Heart right ventricle (tissue), 16 donors: ENCODE data around the gene DIPK1A. TPM values are rescaled to one million over a fixed set of nuclear protein-coding genes. Genes with fewer than 3 reads are reported as not detected.

Experiments used
- ATAC-seq, 8 donors: fragments of 200-7000 bp; cut with Tn5 transposase; one replicate each; pipeline ENCODE4 v1.9.1; 2020; ENCODE audit warnings: mild to moderate bottlenecking in 8 of 8, moderate library complexity in 8 of 8, moderate number of reproducible peaks in 1 of 8
- DNase-seq, 2 donors: peaks; one replicate each; pipeline ENCODE4 v3.0.0-alpha.2; 2020
- H3K27ac ChIP-seq, 10 donors: fragments of 200-600 bp; sonication (generic) in 2 of 10; one replicate each; pipeline versions ENCODE4 v1.5.0 to v1.8.0; 2020 to 2022; ENCODE audit warnings: mild to moderate bottlenecking in 3 of 10
- H3K27me3 ChIP-seq, 7 donors: fragments of 200-600 bp; one replicate each; pipeline ENCODE4 v1.8.0; 2021 to 2022; ENCODE audit warnings: mild to moderate bottlenecking in 2 of 7
- H3K36me3 ChIP-seq, 9 donors: fragments of 200-600 bp; sonication (generic) in 1 of 9; one replicate each; pipeline versions ENCODE4 v1.5.0 to v1.8.0; 2020 to 2022; ENCODE audit warnings: mild to moderate bottlenecking in 2 of 9
- H3K4me1 ChIP-seq, 9 donors: fragments of 200-600 bp; sonication (generic) in 1 of 9; one replicate each; pipeline versions ENCODE4 v1.5.0 to v1.8.0; 2020 to 2022; ENCODE audit warnings: mild to moderate bottlenecking in 4 of 9
- H3K4me3 ChIP-seq, 10 donors: fragments of 200-600 bp; sonication (generic) in 2 of 10; one replicate each; pipeline versions ENCODE4 v1.5.0 to v1.8.0; 2020 to 2022; ENCODE audit warnings: mild to moderate bottlenecking in 7 of 10, moderate library complexity in 2 of 10
- H3K9me3 ChIP-seq, 11 donors: fragments of 200-600 bp in 10 of 11; sonication (generic) in 2 of 11; one replicate each; pipeline versions ENCODE4 v1.5.0 to v1.8.0; 2013 to 2022; ENCODE audit warnings: mild to moderate bottlenecking in 2 of 11, control low read depth in 1 of 11, moderate library complexity in 1 of 11
- CTCF ChIP-seq, 9 donors: fragments of 200-600 bp; sonication (generic) in 2 of 9; IDR thresholded peaks; one replicate each; pipeline versions ENCODE4 v1.5.0 to v1.8.0; 2021 to 2022; ENCODE audit warnings: antibody characterized with exemption in 9 of 9, mild to moderate bottlenecking in 5 of 9, moderate library complexity in 1 of 9
- WGBS, 2 donors: extraction: QIAGEN DNeasy Blood & Tissue Kit; methylation state at CpG; one replicate each; pipeline ENCODE4 v1.1.7; 2013; ENCODE audit warnings: inconsistent platforms in 1 of 2; 5-methylcytosine and 5-hydroxymethylcytosine counted together
- intact Hi-C, 10 donors: fragments of 100-400 bp; cut with DNase I; formaldehyde crosslinking; loops; one replicate each; pipeline versions ENCODE4 v1.11.1 to v1.14.2; 2022
- polyA plus RNA-seq, 2 donors: library from polyadenylated mRNA; stranded (reverse); fragments of 200-250 nt; gene quantifications; one replicate each; pipeline ENCODE4 v1.2.3, GENCODE V29; 2013
- total RNA-seq, 10 donors: library from RNA; stranded (reverse); fragmentation: NEBNext Ultra II Directional in 3 of 10; extraction: Animal tissue kit (Norgen Biotek cat#: 25700) in 3 of 10; gene quantifications; one replicate each; pipeline versions ENCODE4 v1.2.1 to v1.2.4, GENCODE V29; 2021 to 2023
- donor health status: Arrhythmogenic right ventricular cardiomyopathy.
- donor health status: ischemic (EF 13 %, LVEDD 7.1; RV severe dilation, severe dysfunction).
- donor health status: healthy with polysubstance abuse.
- donor health status: DM: no; HTN: yes; CAD: no.
- donor health status: DM: no; HTN: no; CAD: no.
- donor health status: ischemic (EF 25% LVEDD 6.9; RV normal size, moderate dysfunction).
- donor health status: ischemic (EF 25% LVEDD 5.7; RV mildly dilated, moderate dysfunction).
- donor health status: healthy.
- donor health status: DM: yes; HTN: yes; CAD: no.
- donor health status: Ischemic cardiomyopathy.
- donor health status: ischemic (EF 35%, LVEDD 5.7; RV mildly dilated, moderate dysfunction).
- donor health status: nonischemic (EF 11% LVEDD 7.7; RV severe dilation, severe dysfunction).
- donor health status: DM: yes; HTN: yes; CAD: no.
- donor health status: PGD.
- donor health status: ischemic (EF 29% LVEDD 5.4; RV normal size, mild dysfunction).
- donor health status: nonischemic (EF 23%, LVEDD 6.1; RV moderate dilation, normal function).

The DIPK1A gene
- total and polyA plus RNA-seq, 12 donors: 3.4 to 8.5 (median 6.3) TPM

GRCh38 chr1:93004566-93005251 lies 43.4 kb upstream of the DIPK1A start:
- H3K9me3 ChIP-seq: no peaks in the 10 kb centered on the region
- TF ChIP-seq CTCF (IDR thresholded peaks at IDR 0.05): no peak
- no peaks in the 10 kb centered on the region for H3K36me3 ChIP-seq
- no peak overlapping the region for H3K27ac ChIP-seq
- peaks cover 0 to 13% (median 5%) of the 10 kb centered on the region in 7 donors for H3K27me3 ChIP-seq
- H3K4me1 ChIP-seq: peaks cover 0 to 13% (median 6%) of the 10 kb centered on the region in 9 donors
- WGBS, 2 donors: 72 to 75% methylated on average over 5 of the region's 5 CpGs
- no peak overlapping the region for H3K4me3 ChIP-seq
- DNase-seq: no peak
- ATAC-seq: no peak
- intact Hi-C loops: no loop called here

GRCh38 chr1:93003981-93004380 lies 42.7 kb upstream of the DIPK1A start:
- no peak for TF ChIP-seq CTCF (IDR thresholded peaks at IDR 0.05)
- Histone ChIP-seq H3K4me1 (peaks cover 0 to 13% (median 6%) of the 10 kb centered on the region in 9 donors), H3K36me3 (no peaks in the 10 kb centered on the region), H3K4me3 (no peak overlapping the region), H3K9me3 (no peaks in the 10 kb centered on the region), H3K27me3 (peaks cover 0 to 13% (median 5%) of the 10 kb centered on the region in 7 donors), H3K27ac (no peak overlapping the region)
- DNase-seq (no peak), ATAC-seq (no peak)
- WGBS, 2 donors: 93 to 97% methylated on average over 5 of the region's 5 CpGs
- intact Hi-C loops: no loop called here

- TF ChIP-seq CTCF (IDR thresholded peaks at IDR 0.05): no peak
- no peak overlapping the region for H3K4me3 ChIP-seq
- no peak overlapping the region for H3K27ac ChIP-seq
- ATAC-seq (no peak), DNase-seq (no peak)
- H3K4me1 ChIP-seq: peaks cover 0 to 13% (median 6%) of the 10 kb centered on the region in 9 donors
- 79 to 86% methylated on average over 2 of the region's 2 CpGs for WGBS, 2 donors
- intact Hi-C loops: no loop called here
- H3K36me3 ChIP-seq: no peaks in the 10 kb centered on the region
- H3K9me3 ChIP-seq: no peaks in the 10 kb centered on the region
- peaks cover 0 to 10% (median 5%) of the 10 kb centered on the region in 7 donors for H3K27me3 ChIP-seq
Observed at GRCh38 chr1:93002781-93003180, 41.5 kb upstream of the DIPK1A start.

GRCh38 chr1:93001893-93002292 lies 40.6 kb upstream of the DIPK1A start:
- Histone ChIP-seq H3K4me3 (no peak overlapping the region), H3K27me3 (peaks cover 0 to 9% (median 5%) of the 10 kb centered on the region in 7 donors), H3K4me1 (peaks cover 0 to 13% (median 6%) of the 10 kb centered on the region in 9 donors), H3K27ac (no peak overlapping the region), H3K9me3 (no peaks in the 10 kb centered on the region), H3K36me3 (no peaks in the 10 kb centered on the region)
- DNase-seq (no peak), ATAC-seq (no peak)
- no peak for TF ChIP-seq CTCF (IDR thresholded peaks at IDR 0.05)
- intact Hi-C loops: no loop called here
